HG03432 (cell line): Measurements from ENCODE around the gene LRRC39.

Experiments used
- ATAC-seq: cut with Tn5 transposase; IDR thresholded peaks from one replicate; pipeline ENCODE4 v1.9.1; 2021; ENCODE audit warnings: mild to moderate bottlenecking, moderate library complexity; ENCODE audit not compliant: unreplicated experiment

The LRRC39 gene

DNA sequence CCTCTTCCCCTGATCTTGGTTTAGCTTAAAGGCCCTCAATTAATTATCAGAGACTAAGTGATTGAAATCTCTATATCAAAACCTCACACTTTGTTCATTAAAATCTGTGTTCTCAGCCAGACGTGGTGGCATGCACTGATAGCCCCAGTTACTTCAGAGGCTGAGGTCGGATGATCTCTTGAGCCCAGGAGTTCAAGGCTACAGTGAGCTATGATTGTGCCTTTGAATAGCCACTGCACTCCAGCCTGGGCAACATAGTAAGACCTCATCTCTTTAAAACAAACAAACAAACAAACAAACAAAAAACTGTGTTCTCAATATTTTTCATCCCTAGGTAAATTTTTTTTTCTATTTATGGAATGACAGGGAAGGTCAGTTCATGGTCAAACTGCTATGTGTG lies 26.4 kb downstream of the LRRC39 start:
- no peak for ATAC-seq

DNA sequence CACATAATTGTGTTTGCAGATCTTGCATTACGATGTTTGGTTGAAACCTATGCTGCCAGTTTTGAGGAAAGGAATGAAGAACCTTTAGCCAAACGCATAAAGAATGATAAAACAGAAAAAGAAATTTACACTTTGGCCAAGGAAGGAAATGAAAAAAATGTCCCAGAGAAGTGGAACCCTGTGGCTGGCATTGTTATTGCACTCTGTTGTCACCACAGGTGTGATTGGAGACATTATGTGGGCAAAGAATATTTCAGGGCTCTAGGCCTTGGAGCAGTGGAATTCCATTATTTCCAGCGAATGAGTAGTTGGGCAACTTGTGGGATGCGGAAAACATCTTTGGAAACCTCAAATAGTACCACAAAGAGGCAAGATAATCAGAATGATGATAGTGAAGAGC lies 30.2 kb downstream of the LRRC39 start:
- no peak for ATAC-seq

DNA sequence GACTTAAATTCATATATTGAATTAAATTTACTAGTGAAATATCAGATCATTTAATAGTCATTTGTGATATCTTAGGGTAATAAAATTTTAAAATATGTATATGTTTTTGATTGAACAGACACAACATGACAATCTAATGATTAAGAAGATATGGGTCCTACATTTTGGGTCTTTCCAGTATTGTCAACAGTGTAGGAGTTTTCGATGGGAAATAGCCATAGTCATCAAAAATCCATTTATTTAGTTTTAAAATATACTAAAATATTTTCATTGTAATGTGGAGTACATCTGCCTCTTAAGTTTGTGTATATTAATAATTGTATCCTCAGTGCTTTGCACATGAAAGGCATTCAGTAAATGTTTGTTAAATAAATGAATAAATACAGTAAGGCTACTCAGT lies 31.1 kb downstream of the LRRC39 start:
- no peak for ATAC-seq

DNA sequence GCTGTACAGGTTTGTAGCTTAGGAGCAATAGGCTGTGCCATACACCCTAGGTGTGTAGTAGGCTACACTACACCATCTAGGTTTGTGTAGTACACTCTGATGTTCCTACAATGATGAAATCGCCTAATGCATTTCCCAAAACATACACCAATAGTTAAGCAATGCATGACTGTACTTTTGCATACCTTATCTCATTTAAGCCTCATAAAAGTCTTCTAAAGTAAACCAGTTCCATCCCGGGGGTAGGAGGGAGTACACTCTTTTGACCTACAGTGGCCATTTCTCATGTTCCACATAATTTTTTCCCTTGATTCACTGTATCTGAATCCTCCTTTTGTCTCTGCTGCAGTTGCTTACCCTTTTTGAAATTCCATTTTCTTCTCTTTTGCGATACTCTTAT lies 32.9 kb downstream of the LRRC39 start:
- no peak for ATAC-seq

DNA sequence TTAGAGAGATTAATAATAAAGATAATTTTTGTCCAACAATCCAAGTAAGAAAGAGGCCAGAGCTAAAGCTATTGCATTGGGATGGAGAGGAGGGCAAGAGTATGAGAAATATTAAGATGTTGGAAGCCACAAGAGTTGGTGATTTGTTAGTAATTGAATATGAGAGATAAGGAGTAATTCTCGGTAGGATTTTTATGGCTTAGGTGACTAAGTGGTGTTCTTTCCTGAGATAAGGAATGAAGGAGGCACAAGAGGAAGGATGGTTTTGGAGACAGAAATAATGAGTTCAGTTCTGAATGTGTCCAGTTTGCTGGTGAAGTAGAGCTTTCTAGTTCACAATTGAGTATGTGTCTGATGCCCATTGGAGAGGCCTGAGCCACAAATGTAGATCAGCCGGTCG lies 35.7 kb downstream of the LRRC39 start:
- no peak for ATAC-seq

DNA sequence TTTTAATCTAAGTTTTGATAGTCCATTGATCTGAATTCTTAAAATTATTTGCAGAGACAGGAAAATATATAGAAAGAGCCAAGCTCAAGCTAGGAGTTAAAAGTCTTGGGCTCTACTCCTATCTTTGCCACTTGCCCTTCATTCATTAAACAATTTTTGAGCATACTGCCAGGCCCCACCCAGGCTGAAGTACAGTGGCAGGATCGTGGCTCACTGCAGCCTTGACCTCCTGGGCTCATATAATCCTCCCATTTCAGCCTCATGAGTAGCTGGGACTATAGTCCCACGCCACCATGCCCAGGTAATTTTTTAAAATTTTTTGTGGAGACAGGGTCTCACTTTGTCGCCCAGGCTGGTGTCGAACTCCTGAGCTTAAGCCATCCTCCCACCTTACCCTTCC lies 36.9 kb downstream of the LRRC39 start:
- ATAC-seq, result no peak

DNA sequence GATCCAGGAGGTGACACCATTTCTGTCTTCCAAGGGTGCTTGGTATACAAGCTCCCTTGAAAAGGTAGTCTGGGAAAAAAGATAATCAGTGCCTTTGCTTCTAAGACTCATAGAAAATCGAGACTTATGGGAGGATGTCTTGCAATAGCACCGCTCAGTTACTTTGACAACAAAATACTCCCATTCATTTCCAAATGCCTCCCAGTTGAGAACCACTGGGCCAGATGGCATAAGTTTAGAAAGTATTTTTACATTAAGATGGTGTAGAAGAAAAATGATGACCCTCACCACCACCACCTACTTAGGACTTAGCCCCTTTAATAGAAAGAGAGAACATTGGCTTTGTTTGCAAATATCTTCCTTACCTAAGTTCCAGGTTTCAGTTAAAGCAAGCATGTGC lies 40.5 kb downstream of the LRRC39 start:
- no peak for ATAC-seq

DNA sequence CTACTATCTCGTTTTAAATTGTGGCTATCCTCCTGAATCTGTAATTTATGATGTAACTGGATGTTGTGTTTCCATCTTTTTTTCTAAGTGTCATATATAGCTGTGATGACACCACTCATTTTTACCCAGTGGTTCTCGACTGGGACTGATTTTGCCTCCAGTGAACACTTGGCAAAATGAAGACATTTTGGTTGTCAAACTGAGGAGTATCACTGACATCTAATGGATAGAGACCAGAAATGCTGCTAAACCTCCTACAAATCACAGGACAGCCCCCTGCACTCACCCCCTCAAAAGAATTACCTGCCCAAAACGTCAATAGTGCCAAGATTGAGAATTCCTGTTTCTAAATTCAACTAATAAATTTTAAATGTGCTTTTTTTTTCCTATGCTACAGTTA lies 43.2 kb downstream of the LRRC39 start:
- no peak for ATAC-seq

DNA sequence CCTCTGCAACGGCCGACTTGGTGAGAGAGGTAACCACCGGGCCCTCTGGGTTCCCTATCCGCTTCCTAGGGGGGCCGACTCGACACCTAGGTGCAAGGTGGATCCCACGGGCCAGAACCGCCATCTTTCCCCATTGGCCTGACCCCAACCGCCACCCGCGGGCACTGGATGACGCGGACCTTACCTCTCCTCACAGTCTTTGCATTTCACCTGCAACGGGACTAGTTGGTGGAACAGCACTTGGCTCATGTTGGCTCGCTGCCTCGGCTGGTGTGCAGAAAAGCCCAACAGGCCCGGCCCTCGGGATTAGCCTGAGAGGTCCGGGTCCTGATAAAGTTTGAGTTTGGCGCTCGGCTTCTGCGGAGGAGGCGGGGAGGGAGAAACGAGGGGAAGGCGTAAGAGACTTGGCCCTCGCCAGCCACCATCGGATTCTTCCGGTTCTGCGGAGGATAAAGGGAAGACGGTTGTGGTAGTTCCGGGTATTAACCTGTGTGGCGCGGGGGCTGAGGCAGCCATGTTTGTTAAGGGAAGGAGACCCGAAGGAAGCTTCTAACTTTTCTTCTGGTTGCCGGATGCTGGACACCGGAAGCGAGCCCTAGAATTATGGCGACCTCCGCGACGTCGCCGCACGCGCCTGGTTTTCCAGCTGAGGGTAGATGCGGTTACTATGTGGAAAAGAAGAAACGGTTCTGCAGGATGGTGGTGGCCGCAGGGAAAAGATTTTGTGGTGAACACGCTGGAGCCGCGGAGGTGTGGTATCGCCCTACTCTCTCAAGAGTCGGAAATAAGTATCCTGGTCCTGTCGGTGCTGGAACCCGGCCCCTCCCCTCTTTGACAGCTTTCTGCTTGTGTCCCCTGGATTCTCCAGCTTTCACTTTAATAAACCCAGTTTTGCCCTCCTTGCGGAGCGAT lies 45.2 kb downstream of the LRRC39 start, which contains the start of the genes SASS6 and TRMT13:
TSS of gene SASS6 (minus strand) at position 365 of the 912 bp plus-strand sequence. CDS start at position 249, 116 bp downstream.
TSS of gene TRMT13 (plus strand) at position 598 of the 912 bp plus-strand sequence. CDS start at position 604, 6 bp downstream.
- peak; percentile 93 for ATAC-seq

DNA sequence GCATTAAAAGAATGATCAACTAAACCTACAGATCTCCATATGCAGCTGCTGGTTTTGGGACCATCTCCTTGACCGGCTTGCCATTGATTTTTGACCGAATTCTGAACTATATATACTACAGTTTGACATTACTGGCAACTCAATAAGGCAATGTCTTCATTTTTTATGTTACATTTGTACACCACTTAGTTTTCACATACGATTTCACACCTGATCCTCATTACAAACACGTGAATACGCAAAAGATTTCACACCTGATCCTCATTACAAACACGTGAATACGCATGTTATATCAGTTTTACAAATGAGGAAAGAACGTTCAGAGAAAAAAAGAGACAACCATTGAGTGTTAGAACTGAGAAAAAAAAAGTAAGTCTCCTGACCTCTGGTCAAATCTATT lies 46.4 kb downstream of the LRRC39 start:
- no peak for ATAC-seq

DNA sequence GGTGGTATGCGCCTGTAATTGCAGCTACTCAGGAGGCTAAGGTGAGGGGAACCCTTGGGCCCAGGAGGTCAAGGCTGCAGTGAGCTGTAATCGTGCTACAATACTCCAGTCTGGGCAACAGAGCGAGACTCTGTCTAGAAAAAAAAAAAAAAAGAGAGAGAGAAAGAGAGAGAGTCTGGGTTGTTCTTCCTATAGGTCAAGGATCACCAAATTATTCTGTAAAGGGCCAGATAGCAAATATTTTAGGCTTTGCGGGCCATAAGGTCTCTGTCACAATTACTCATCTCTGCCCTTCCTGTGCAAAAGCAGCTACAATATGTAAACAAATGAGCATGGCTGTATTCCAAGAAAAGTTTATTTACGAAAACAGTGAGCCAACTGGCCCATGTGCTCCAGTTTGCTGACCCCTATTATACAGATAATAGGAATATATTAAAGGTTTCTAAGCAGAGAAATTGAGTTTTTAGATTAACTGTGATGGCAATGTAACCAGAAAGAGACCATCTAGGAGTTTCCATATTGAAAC lies 47.4 kb downstream of the LRRC39 start:
- ATAC-seq, result no peak

DNA sequence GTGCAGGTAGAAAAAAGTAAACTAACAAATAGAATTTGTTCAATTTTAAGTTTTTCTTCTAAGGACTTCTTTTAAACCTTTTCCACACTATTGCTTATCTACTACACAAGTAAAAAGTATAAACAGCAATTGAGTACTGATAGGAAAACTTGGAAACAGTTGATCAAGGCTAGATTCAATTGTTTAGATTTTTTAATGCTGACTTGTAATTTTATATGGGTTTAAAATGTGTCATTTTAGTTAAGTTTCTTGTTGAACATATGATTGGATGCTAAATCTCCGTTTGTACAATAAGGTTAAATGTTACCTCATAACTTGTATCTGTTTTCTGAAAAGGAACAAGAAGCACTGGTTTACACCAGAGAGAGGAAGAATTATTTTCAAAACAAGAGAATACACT lies 50.8 kb downstream of the LRRC39 start:
- no peak for ATAC-seq

DNA sequence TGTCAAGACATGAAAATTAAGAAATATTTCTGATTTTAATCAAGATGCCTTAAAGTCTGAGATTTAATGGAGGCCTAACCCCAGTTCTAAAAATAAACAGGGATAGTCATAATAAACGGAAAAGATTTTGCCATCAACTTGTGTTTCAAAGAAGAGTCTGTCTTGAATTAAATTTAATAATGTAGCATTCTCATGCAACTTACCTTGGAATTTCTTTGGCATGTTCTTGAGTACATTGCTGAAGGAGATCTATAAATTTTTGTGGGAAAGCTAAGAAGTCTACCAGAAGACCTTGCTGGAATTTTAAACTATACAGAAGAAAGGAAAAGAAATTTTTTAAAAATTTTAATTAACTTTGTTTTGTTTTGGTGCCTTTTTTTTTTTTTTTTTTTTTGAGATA lies 55.9 kb downstream of the LRRC39 start:
- no peak for ATAC-seq

DNA sequence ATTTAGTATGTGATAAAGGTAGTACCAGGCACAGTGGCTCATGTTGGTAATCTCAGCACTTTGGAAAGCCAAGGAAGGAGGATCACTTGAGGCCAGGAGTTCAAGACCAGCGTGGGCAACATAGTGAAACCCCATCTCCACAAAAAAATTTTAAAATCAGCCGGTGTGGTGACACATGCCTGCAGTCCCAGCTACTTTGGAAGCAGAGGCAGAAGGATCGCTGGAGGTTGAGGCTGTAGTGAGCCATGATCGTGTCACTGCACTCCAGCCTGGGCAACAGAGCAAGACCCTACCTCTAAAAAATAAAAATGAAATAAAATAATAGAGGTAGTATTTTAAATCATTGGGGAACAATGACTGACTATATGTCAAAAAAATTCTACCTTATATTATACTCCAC lies 62.5 kb downstream of the LRRC39 start:
- ATAC-seq, result no peak

DNA sequence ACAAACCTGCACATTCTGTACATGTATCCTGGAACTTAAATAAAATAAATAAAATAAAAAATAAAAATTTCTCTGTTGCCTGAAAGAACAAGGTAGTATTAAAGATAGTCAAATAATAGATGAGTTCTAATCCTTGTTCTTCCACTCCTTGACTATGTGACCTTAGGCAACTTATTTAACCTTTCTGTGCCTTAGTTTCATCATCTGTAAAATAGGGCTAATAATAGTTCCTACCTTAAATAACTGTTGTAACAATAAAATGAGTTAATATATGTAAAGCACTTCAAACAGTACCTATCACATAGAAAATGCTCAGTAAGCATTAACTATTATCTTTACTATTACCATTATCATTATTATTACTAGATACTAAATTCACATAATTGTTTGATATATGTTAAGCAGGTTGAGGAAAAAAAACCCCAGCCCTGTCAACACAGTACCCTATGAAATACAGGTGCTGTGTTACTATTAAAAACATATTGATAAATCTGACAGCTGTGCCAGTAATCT lies 68.4 kb downstream of the LRRC39 start:
- ATAC-seq, result no peak

DNA sequence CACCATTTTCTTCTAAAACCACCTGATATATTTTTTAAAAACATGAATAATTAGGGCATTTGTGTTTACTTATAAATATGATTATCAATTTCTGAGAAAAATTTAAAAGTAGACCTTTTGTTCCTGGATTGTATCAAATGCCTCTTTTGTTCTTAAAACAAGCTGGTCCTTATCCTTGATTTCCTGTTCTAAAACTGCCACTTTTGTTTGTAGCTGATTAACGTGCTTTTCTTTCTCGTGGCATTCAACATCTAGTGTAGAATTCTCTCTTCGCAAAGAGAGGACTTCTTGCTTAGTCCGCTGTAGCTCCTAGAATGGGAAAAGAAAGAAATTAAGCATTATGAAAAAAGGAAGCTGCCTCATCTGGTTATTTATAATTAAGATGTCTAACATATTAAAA lies 70.4 kb downstream of the LRRC39 start:
- ATAC-seq, result no peak

DNA sequence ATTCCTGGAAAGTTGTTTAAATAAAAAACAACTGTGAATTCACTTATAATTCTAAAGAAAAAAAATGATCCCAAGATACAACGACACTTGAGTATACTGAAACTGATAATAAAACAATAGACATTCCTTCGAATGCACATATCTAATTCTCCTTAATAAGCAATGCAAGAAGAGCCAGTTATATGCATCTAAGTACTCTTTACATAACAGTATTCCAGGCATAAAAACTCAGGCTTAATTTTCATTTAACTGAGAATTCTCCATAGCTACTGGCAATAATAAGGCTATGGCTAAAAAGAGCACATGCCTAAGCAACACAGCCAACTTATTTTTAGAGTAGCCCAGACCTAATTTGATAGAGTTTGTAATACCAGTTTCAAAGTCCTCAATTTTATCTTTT lies 76.5 kb downstream of the LRRC39 start:
- no peak for ATAC-seq

DNA sequence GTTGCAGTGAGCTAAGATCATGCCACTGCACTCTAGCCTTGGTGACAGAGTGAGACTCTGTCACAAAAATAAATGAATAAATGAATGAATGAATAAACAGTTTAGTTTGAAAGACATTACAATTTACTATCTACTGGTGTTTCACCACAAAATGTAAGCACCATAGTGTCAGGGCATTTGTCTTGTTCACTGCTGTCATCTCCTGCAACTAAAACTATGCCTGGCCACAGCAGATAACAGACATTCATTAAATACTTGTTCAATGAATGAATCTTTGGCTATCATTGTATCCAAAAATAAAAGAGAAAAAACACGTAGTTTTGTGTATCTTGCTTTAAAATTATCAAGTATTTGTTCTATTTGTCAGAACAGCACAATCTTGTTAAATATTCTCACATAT lies 77.9 kb downstream of the LRRC39 start:
- no peak for ATAC-seq
